ENCODE data around the gene SMAD7.

Gene SMAD7

GRCh38 chr18:48943333-48943732 lies 7.4 kb downstream of the SMAD7 start:
- peaks cover 9% of the 10 kb centered on the region for H3K36me3 ChIP-seq (ENCODE audit: control insufficient read depth, insufficient read depth, low read length)
- H3K27me3 ChIP-seq (replicated peaks; ENCODE audit: control insufficient read depth, insufficient read depth, low read length): no peaks in the 10 kb centered on the region
- no peak for TF ChIP-seq CTCF (IDR thresholded peaks at IDR 0.05; ENCODE audit: insufficient read depth, low read length, poor library complexity, severe bottlenecking)
- no peak overlapping the region for H3K4me3 ChIP-seq (replicated peaks; ENCODE audit: low read depth, low read length)
- no peak for DNase-seq (ENCODE audit: extremely low read depth, insufficient read length)

DNA sequence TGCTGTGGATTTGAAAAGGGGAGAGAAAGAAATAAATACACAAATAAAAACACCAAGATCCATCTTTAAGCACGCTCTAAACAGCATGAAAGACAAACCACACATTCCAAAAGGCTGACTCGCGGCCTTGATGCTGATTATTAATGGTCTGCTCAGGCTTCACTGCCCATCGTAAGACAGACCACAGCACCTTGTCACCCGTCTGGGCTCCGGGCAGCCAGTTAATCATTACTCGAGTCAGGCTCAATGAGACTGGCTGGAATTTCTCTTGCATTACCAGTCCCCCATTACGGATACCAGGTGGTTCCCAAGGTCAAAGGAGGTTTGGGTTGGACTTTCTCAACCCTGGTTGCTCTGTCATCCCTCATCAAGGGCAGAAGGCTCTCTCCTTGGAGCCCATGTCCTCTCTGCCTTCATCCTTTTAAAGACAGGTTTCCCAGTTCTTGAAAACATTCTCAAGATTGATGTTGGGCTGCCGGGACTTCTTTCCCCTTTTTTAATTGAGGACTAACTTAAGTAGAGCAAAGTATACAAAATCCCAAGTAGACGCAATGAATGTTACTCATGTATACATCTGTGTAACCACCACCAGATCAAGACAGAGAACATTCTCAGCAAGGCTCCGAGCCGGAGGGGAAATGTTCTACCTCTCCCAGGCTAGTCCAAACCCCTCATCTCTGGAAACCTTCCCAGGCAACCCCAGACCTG lies 8.1 kb downstream of the SMAD7 start:
- no peak for TF ChIP-seq CTCF (IDR thresholded peaks at IDR 0.05; ENCODE audit: insufficient read depth, low read length, poor library complexity, severe bottlenecking)
- H3K27me3 ChIP-seq (replicated peaks; ENCODE audit: control insufficient read depth, insufficient read depth, low read length): no peaks in the 10 kb centered on the region
- DNase-seq (ENCODE audit: extremely low read depth, insufficient read length): no peak
- H3K4me3 ChIP-seq (replicated peaks; ENCODE audit: low read depth, low read length): no peak overlapping the region
- H3K36me3 ChIP-seq (ENCODE audit: control insufficient read depth, insufficient read depth, low read length): peaks cover 9% of the 10 kb centered on the region

GRCh38 chr18:48942086-48942485 lies 8.7 kb downstream of the SMAD7 start:
- Histone ChIP-seq H3K36me3 (ENCODE audit: control insufficient read depth, insufficient read depth, low read length) (peaks cover 9% of the 10 kb centered on the region), H3K27me3 (replicated peaks; ENCODE audit: control insufficient read depth, insufficient read depth, low read length) (no peaks in the 10 kb centered on the region), H3K4me3 (replicated peaks; ENCODE audit: low read depth, low read length) (no peak overlapping the region)
- no peak for TF ChIP-seq CTCF (IDR thresholded peaks at IDR 0.05; ENCODE audit: insufficient read depth, low read length, poor library complexity, severe bottlenecking)
- no peak for DNase-seq (ENCODE audit: extremely low read depth, insufficient read length)

DNA sequence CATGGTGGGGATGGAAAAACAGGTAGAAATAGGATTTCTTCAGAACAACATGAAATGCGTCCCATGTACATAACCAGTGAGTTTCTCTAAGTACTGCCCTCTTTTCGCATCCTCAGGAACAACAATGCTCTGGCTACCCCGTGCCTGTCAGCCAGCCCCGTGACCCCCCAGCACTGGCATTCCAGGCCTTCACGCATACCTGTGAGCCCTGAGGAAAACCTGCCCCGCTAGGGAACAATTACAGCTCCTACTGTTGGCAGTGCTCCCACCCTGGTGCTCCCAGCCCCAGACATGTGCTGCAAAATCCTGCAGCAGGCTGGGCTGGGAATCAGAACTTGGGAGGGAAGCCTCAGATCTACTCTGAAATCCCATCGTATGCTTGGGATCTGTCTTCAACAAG lies 9.1 kb downstream of the SMAD7 start:
- no peak for DNase-seq (ENCODE audit: extremely low read depth, insufficient read length)
- peaks cover 9% of the 10 kb centered on the region for H3K36me3 ChIP-seq (ENCODE audit: control insufficient read depth, insufficient read depth, low read length)
- no peak for TF ChIP-seq CTCF (IDR thresholded peaks at IDR 0.05; ENCODE audit: insufficient read depth, low read length, poor library complexity, severe bottlenecking)
- H3K27me3 ChIP-seq (replicated peaks; ENCODE audit: control insufficient read depth, insufficient read depth, low read length): no peaks in the 10 kb centered on the region
- no peak overlapping the region for H3K4me3 ChIP-seq (replicated peaks; ENCODE audit: low read depth, low read length)

- peak; percentile 66 for DNase-seq (ENCODE audit: extremely low read depth, insufficient read length)
- Histone ChIP-seq H3K36me3 (ENCODE audit: control insufficient read depth, insufficient read depth, low read length) (peaks cover 9% of the 10 kb centered on the region), H3K4me3 (replicated peaks; ENCODE audit: low read depth, low read length) (no peak overlapping the region; the same call in 1 of the 2 replicates), H3K27me3 (replicated peaks; ENCODE audit: control insufficient read depth, insufficient read depth, low read length) (no peaks in the 10 kb centered on the region)
- no peak for TF ChIP-seq CTCF (IDR thresholded peaks at IDR 0.05; ENCODE audit: insufficient read depth, low read length, poor library complexity, severe bottlenecking)
Observed at GRCh38 chr18:48940854-48941611, 9.7 kb downstream of the SMAD7 start.

All from GM06990 (cell line).